Neural cell (in vitro differentiated cells): ENCODE measurements around the gene SLC6A9. TPM values are rescaled to one million over a fixed set of nuclear protein-coding genes. Genes with fewer than 3 reads are reported as not detected.

Experiments used
- polyA plus RNA-seq: library from polyadenylated mRNA; depleted of rRNA; stranded (reverse); fragments of >200 nt; gene quantifications from 2 replicates; pipeline ENCODE4 v1.2.3, GENCODE V29; 2014

Gene SLC6A9
- polyA plus RNA-seq, 1 donor from 2014 or later = 1.3 TPM

Other genes with a start within 250 kb of the SLC6A9 start
- gene ARTN, start 97.7 kb downstream of the SLC6A9 start, polyA plus RNA-seq = 1.4 and 2.2 TPM in 2 replicates
- 29.8 and 38.4 TPM in 2 replicates for gene IPO13, start 84.5 kb downstream of the SLC6A9 start, polyA plus RNA-seq
- 26.0 and 29.2 TPM in 2 replicates for gene DPH2, start 61.5 kb downstream of the SLC6A9 start, polyA plus RNA-seq
- 580 and 705 TPM in 2 replicates for gene ATP6V0B, start 56.5 kb downstream of the SLC6A9 start, polyA plus RNA-seq
- 129 and 147 TPM in 2 replicates for gene B4GALT2, start 52.3 kb downstream of the SLC6A9 start, polyA plus RNA-seq
- gene CCDC24, start 39.9 kb downstream of the SLC6A9 start, polyA plus RNA-seq = 16.3 and 16.5 TPM in 2 replicates
- gene KLF17, start 87.4 kb upstream of the SLC6A9 start, polyA plus RNA-seq = not detected in 2 replicates
- gene KLF18, start 110.2 kb upstream of the SLC6A9 start, polyA plus RNA-seq = not detected in 2 replicates
- 46.4 and 55.6 TPM in 2 replicates for gene DMAP1, start 182.0 kb upstream of the SLC6A9 start, polyA plus RNA-seq